Smooth muscle cell (in vitro differentiated cells): ENCODE measurements around the gene MAP3K4. TPM values are rescaled to one million over a fixed set of nuclear protein-coding genes. Genes with fewer than 3 reads are reported as not detected.
A peak's percentile ranks its signal among the peaks of the same experiment; 100 is the strongest.
"Not testable (repeated sequence)": the region's sequence is repeated elsewhere in the genome, so short reads cannot be mapped to it uniquely, and the experiment has no call there.

Experiments used
- DNase-seq: peaks from one replicate; lab custom pipeline; 2025; ENCODE audit not compliant: unreplicated experiment; lab: John Stamatoyannopoulos, UW
- H2AFZ ChIP-seq: fragments of 200-600 bp; sonication (generic); 2 replicates; pipeline ENCODE4 v1.6.0; 2016; ENCODE audit warnings: antibody characterized with exemption, low read depth, mild to moderate bottlenecking
- H3F3A ChIP-seq: fragments of 200-600 bp; sonication (generic); 2 replicates; pipeline ENCODE4 v1.6.0; 2017; ENCODE audit warnings: antibody characterized with exemption, low read depth
- H3K27ac ChIP-seq: fragments of 200-600 bp; sonication (generic); 2 replicates; pipeline ENCODE4 v1.5.1; 2016; ENCODE audit warnings: low read depth, mild to moderate bottlenecking
- H3K27me3 ChIP-seq: fragments of 200-600 bp; sonication (generic); 2 replicates; pipeline ENCODE4 v1.6.1; 2016; ENCODE audit warnings: low read depth, mild to moderate bottlenecking
- H3K36me3 ChIP-seq: fragments of 200-600 bp; sonication (generic); 2 replicates; pipeline ENCODE4 v1.5.1; 2016; ENCODE audit warnings: low read depth
- H3K4me1 ChIP-seq: fragments of 200-600 bp; sonication (generic); 2 replicates; pipeline ENCODE4 v1.5.1; 2016; ENCODE audit warnings: low read depth
- H3K4me2 ChIP-seq: fragments of 200-600 bp; sonication (generic); 2 replicates; pipeline ENCODE4 v1.6.0; 2016; ENCODE audit warnings: mild to moderate bottlenecking
- H3K4me3 ChIP-seq: fragments of 200-600 bp; sonication (generic); 2 replicates; pipeline ENCODE4 v1.5.1; 2016; ENCODE audit warnings: mild to moderate bottlenecking
- H3K79me2 ChIP-seq: fragments of 200-600 bp; sonication (generic); 2 replicates; pipeline ENCODE4 v1.6.0; 2016; ENCODE audit warnings: low read depth, mild to moderate bottlenecking
- H3K9ac ChIP-seq: fragments of 200-600 bp; sonication (generic); 2 replicates; pipeline ENCODE4 v1.6.0; 2016; ENCODE audit warnings: low read depth
- H3K9me3 ChIP-seq: fragments of 200-600 bp; sonication (generic); replicated peaks from 2 replicates; pipeline ENCODE4 v1.5.1; 2016; ENCODE audit warnings: low read depth
- H4K20me1 ChIP-seq: fragments of 200-600 bp; sonication (generic); 2 replicates; pipeline ENCODE4 v1.6.0; 2016; ENCODE audit warnings: low read depth
- WGBS: methylation state at CpG from one replicate; pipeline ENCODE4 v1.1.7; 2016; ENCODE audit warnings: low lambda C conversion rate; 5-methylcytosine and 5-hydroxymethylcytosine counted together
- polyA plus RNA-seq: library from polyadenylated mRNA; unstranded; fragments of >200 nt; fragmentation: Nextera tagmentation; extraction: Ambion mirVana; gene quantifications from 2 replicates; pipeline ENCODE4 v1.2.1, GENCODE V29; 2016
- total RNA-seq: library from RNA; depleted of rRNA; stranded (reverse); fragments of >200 nt; gene quantifications from 2 replicates; pipeline ENCODE4 v1.2.3, GENCODE V29; 2014
- TF ChIP-seq, protein P1 (sequence below): fragments of 200-600 bp; sonication (generic); IDR thresholded peaks from 2 replicates; pipeline ENCODE4 v1.5.1; 2017; ENCODE audit warnings: borderline replicate concordance, mild to moderate bottlenecking, antibody characterized with exemption; ENCODE audit not compliant: insufficient read depth, poor library complexity, severe bottlenecking

The MAP3K4 gene
- total and polyA plus RNA-seq, 2 experiments from 2014 or later = 14.3 to 29.5 TPM

DNA sequence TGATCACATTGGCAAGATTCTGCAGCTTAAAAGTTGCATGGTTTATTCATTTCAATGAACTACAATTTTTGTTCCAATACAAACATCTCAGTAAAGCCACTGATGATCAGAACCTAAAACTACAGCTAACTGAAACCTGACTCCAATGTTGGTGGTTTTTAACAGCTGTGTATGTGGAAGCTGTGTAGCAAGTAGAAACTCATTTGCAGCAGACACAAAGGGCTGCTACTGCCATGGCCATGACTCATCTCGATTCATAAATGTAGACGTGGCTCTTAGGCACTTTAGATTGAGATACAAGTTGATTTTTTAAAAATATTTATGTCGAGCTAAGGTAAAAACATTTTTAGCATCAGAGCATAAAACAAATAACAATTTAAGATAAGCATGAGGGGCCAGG is 19.5 kb upstream of the MAP3K4 start:
- Histone ChIP-seq H3K9ac (peak overlapping the region; percentile 73), H3K27ac (peak overlapping the region; percentile 95), H4K20me1 (no peaks in the 10 kb centered on the region), H3K79me2 (no peaks in the 10 kb centered on the region), H3K9me3 (no peaks in the 10 kb centered on the region), H3F3A (peaks cover 7% of the 10 kb centered on the region), H3K4me3 (no peak overlapping the region), H3K4me2 (peak overlapping the region; percentile 65), H3K36me3 (no peaks in the 10 kb centered on the region), H3K4me1 (peaks cover 11% of the 10 kb centered on the region), H2AFZ (no peak overlapping the region), H3K27me3 (no peaks in the 10 kb centered on the region)
- TF ChIP-seq, protein P1, sequence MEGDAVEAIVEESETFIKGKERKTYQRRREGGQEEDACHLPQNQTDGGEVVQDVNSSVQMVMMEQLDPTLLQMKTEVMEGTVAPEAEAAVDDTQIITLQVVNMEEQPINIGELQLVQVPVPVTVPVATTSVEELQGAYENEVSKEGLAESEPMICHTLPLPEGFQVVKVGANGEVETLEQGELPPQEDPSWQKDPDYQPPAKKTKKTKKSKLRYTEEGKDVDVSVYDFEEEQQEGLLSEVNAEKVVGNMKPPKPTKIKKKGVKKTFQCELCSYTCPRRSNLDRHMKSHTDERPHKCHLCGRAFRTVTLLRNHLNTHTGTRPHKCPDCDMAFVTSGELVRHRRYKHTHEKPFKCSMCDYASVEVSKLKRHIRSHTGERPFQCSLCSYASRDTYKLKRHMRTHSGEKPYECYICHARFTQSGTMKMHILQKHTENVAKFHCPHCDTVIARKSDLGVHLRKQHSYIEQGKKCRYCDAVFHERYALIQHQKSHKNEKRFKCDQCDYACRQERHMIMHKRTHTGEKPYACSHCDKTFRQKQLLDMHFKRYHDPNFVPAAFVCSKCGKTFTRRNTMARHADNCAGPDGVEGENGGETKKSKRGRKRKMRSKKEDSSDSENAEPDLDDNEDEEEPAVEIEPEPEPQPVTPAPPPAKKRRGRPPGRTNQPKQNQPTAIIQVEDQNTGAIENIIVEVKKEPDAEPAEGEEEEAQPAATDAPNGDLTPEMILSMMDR = no peak
- WGBS = 29% methylated on average over 3 of the region's 3 CpGs
- DNase-seq = no peak

DNA sequence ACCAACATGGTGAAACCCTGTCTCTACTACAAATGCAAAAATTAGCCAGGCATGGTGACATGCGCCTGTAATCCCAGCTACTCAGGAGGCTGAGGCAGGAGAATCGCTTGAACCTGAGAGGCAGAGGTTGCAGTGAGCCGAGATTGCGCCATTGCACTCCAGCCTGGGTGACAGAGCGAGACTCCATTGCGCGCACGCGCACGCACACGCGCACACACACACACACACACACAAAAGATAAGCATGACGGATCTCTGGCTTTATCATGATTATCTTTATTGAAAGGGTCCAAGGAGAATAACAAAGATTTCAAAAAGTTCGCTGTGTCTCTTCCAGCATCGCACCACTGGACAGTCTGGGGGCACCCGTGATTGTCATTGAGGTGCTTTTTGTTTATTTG is 19.0 kb upstream of the MAP3K4 start:
- H3K4me3 ChIP-seq, DNase-seq, H3F3A ChIP-seq, H3K79me2 ChIP-seq, H3K9me3 ChIP-seq, H4K20me1 ChIP-seq, H3K36me3 ChIP-seq, H3K27me3 ChIP-seq: not testable (repeated sequence)
- peak overlapping the region; percentile 95 for H3K27ac ChIP-seq
- H3K4me2 ChIP-seq = peak overlapping the region; percentile 65
- peak overlapping the region; percentile 32 for H2AFZ ChIP-seq
- peak overlapping the region; percentile 73 for H3K9ac ChIP-seq
- H3K4me1 ChIP-seq = peaks cover 11% of the 10 kb centered on the region
- WGBS = 91% methylated on average over 16 of the region's 16 CpGs

DNA sequence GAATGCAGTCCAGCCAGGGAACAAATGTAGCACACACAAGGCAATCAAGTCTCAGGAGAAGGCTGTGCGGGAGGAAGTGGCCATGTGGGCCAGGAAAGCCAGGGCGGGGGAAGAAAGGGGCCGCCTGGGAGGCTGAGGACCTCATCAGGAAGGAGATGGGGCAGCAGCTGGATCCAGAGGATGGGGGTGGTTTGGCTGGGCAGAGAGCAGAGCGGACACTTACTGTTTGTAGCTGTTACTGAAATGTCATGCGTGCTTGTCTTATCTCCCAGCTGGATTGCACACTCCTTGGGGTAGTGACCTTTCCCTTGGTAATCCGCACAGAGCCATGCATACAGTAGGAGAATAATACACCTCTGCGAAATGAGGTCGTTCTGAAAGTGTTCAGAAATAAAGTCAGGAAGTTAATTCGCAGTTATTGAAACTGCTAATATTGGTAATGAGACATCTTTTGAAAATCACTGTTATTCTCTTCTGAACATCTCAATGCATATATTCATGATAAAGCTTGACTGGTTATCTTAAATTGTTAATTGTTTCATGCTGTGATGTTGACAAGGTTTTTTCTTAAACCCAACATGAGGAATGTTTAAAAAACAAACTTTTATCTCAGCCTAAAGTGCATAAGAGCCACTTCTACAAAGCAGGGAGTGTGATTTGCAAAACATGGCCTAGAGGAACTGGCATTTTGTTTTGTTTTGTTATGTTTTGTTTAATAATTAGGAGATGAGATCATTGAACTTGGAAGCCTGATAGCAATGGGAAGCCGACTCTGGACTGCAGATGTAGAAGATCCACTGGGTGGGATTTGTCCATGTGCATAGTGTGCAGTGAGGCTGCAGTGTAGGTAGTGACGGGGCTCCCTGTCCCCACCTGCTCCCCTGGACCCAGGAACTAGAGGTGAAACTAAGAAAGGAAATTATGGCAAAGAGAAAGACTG is 18.0 kb upstream of the MAP3K4 start:
- Histone ChIP-seq H3K9me3 (no peaks in the 10 kb centered on the region), H2AFZ (peak overlapping the region; percentile 32), H3F3A (peaks cover 9% of the 10 kb centered on the region), H3K27me3 (no peaks in the 10 kb centered on the region), H3K27ac (peak overlapping the region; percentile 95), H3K9ac (peak overlapping the region; percentile 73), H3K4me1 (peaks cover 11% of the 10 kb centered on the region), H3K4me3 (no peak overlapping the region), H3K4me2 (peak overlapping the region; percentile 65), H3K36me3 (no peaks in the 10 kb centered on the region), H3K79me2 (no peaks in the 10 kb centered on the region), H4K20me1 (no peaks in the 10 kb centered on the region)
- 41% methylated on average over 11 of the region's 11 CpGs for WGBS
- TF ChIP-seq, protein P1 = no peak
- no peak for DNase-seq

DNA sequence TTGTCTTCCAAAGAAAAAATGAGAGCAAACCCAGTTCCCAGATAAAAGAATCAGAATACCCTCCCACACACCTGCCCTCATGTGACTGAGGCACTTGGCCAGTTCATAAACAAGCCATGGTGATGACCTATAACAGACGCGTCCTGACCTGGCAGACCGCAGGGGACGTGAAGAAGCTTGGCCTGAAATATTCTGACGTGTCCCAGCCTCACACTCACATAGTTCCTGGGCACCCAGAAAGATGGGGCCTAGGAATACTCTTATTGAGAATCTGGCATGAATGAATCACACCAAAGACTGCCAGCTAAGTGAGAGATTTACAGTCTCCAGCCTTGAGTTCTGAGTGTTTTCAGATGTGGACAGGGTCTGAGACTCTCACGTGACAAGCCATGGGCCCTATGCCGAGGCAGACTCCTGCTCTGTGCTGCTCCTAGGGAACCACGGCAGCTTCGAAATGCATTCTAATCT is 17.2 kb upstream of the MAP3K4 start:
- Histone ChIP-seq H3K4me3 (no peak overlapping the region), H3F3A (peaks cover 15% of the 10 kb centered on the region), H3K36me3 (no peaks in the 10 kb centered on the region), H3K27ac (peak overlapping the region; percentile 95), H3K4me1 (peaks cover 11% of the 10 kb centered on the region), H2AFZ (no peak overlapping the region), H3K9ac (peak overlapping the region; percentile 73), H4K20me1 (no peaks in the 10 kb centered on the region), H3K27me3 (no peaks in the 10 kb centered on the region), H3K79me2 (no peaks in the 10 kb centered on the region), H3K9me3 (no peaks in the 10 kb centered on the region), H3K4me2 (peak overlapping the region; percentile 65)
- DNase-seq = no peak
- 28% methylated on average over 9 of the region's 9 CpGs for WGBS
- TF ChIP-seq, protein P1 = no peak
